GM12878 (cell line): Measurements from ENCODE around the gene ETS1. TPM values are rescaled to one million over a fixed set of nuclear protein-coding genes. Genes with fewer than 3 reads are reported as not detected.
"Not testable (repeated sequence)": the region's sequence is repeated elsewhere in the genome, so short reads cannot be mapped to it uniquely, and the experiment has no call there.

Experiments used
- ATAC-seq: fragments of 200-7000 bp; cut with Tn5 transposase; 3 replicates; pipeline ENCODE4 v1.9.1; 2020; ENCODE audit warnings: mild to moderate bottlenecking, moderate library complexity
- BruUV-seq: library from RNA; stranded (reverse); fragments of 400-500 nt; replicated peaks from 2 replicates; lab custom pipeline; 2021; lab: Mats Ljungman, UMichigan
- CTCF ChIA-PET: fragments of 300-600 bp; sonication (Branson Sonifier 250); formaldehyde crosslinking; extraction: SDS; loops from one replicate; lab custom pipeline; 2021; ENCODE audit warnings: inconsistent platforms; lab: Yijun Ruan, JAX
- POLR2A ChIA-PET: fragments of 350-600 bp; formaldehyde crosslinking; extraction: SDS; loops from one replicate; lab custom pipeline; 2021; ENCODE audit warnings: inconsistent platforms; lab: Charles Lee
- RAD21 ChIA-PET: fragments of 300-600 bp; sonication (Branson Sonifier 250); formaldehyde crosslinking; loops from one replicate; lab custom pipeline; 2023; ENCODE audit warnings: antibody characterized with exemption; ENCODE audit not compliant: unreplicated experiment; lab: Charles Lee
- SMC1A ChIA-PET: fragments of 300-600 bp; sonication (Branson Sonifier 250); formaldehyde crosslinking; loops from one replicate; lab custom pipeline; 2023; ENCODE audit not compliant: unreplicated experiment, uncharacterized antibody; lab: Charles Lee
- DNase-seq: peaks from one replicate; pipeline ENCODE4 v3.0.0-alpha.2; 2011; ENCODE audit warnings: low read depth, low spot score
- FAIRE-seq: peaks from 3 replicates; lab custom pipeline; 2011; peaks lifted over from hg19 to GRCh38; lab: Jason Lieb, UNC
- H2AFZ ChIP-seq: 2 replicates; pipeline ENCODE4 v1.6.0; 2011; ENCODE audit warnings: low read depth, low read length, control low read depth; ENCODE audit not compliant: control insufficient read depth
- H3K27ac ChIP-seq: 2 replicates; pipeline ENCODE4 v1.5.1; 2011; ENCODE audit warnings: control low read depth; ENCODE audit not compliant: control insufficient read depth, insufficient read depth
- H3K27me3 ChIP-seq, 2 experiments: replicated peaks in 1 of 2; 2 replicates each; pipeline versions ENCODE4 v1.6.0 to v1.6.1; 2011; ENCODE audit warnings: low read length in 1 of 2; ENCODE audit not compliant: control insufficient read depth in 2 of 2, insufficient read depth in 2 of 2
- H3K36me3 ChIP-seq, 2 experiments: 2 replicates each; pipeline ENCODE4 v1.5.1; 2011; ENCODE audit warnings: low read length in 1 of 2; ENCODE audit not compliant: control insufficient read depth in 2 of 2, insufficient read depth in 2 of 2
- H3K4me1 ChIP-seq: 2 replicates; pipeline ENCODE4 v1.6.1; 2011; ENCODE audit warnings: mild to moderate bottlenecking, low read length, moderate library complexity, mixed read lengths; ENCODE audit not compliant: control insufficient read depth, insufficient read depth
- H3K4me2 ChIP-seq: 2 replicates; pipeline ENCODE4 v1.6.0; 2011; ENCODE audit warnings: control low read depth; ENCODE audit not compliant: control insufficient read depth, insufficient read depth
- H3K4me3 ChIP-seq: fragments of 200-600 bp; sonication (generic); 2 replicates; pipeline ENCODE4 v1.5.1; 2016
- H3K79me2 ChIP-seq: 2 replicates; pipeline ENCODE4 v1.6.0; 2011; ENCODE audit warnings: low read length; ENCODE audit not compliant: control insufficient read depth, insufficient read depth
- H3K9ac ChIP-seq: 2 replicates; pipeline ENCODE4 v1.8.0; 2011; ENCODE audit warnings: low read length, control low read depth, mixed read lengths; ENCODE audit not compliant: control insufficient read depth, insufficient read depth
- H3K9me3 ChIP-seq: replicated peaks from 3 replicates; pipeline ENCODE4 v1.5.1; 2011; ENCODE audit warnings: mild to moderate bottlenecking, low read length; ENCODE audit not compliant: control insufficient read depth, insufficient read depth
- H4K20me1 ChIP-seq: 2 replicates; pipeline ENCODE4 v1.6.0; 2011; ENCODE audit not compliant: control insufficient read depth, insufficient read depth
- FOS ChIP-seq: IDR thresholded peaks from 3 replicates; pipeline ENCODE4 v1.6.1; 2011; ENCODE audit warnings: borderline replicate concordance; ENCODE audit not compliant: insufficient read length; ENCODE audit errors: extremely low read depth
- MEF2A ChIP-seq: IDR thresholded peaks from 2 replicates; pipeline ENCODE4 v1.6.1; 2011; ENCODE audit warnings: low read depth, mild to moderate bottlenecking, low read length, moderate library complexity; ENCODE audit not compliant: insufficient read depth
- WGBS: methylation state at CpG from one replicate; pipeline ENCODE4 v1.1.6; 2016; ENCODE audit warnings: low lambda C conversion rate; ENCODE audit not compliant: insufficient replicate concordance, insufficient coverage; ENCODE audit errors: missing lambda C conversion rate; 5-methylcytosine and 5-hydroxymethylcytosine counted together
- in situ Hi-C: fragments of 300-500 bp; cut with MboI; formaldehyde crosslinking; loops from 9 replicates; pipeline ENCODE4 v1.14.3; 2018; ENCODE audit warnings: mixed read lengths
- intact Hi-C: fragments of 100-400 bp; cut with micrococcal nuclease; formaldehyde crosslinking; loops from one replicate; pipeline ENCODE4 v1.14.2; 2022; ENCODE audit not compliant: unreplicated experiment
- polyA plus RNA-seq, 11 experiments: library from polyadenylated mRNA; depleted of rRNA in 4 of 11; unstranded in 6 of 11; stranded (reverse) in 5 of 11; fragments of >200 nt; fragmentation: Nextera tagmentation in 4 of 11; fragmentation: Illumina TruSeq in 1 of 11; extraction: Ambion mirVana in 4 of 11; extraction: Trizol in 1 of 11; gene quantifications; 1 replicate in 1 of 11; 2 replicates in 10 of 11; pipeline versions ENCODE4 v1.2.1 to v1.2.3, GENCODE V29; 2011 to 2016; ENCODE audit warnings: inconsistent platforms in 2 of 11, missing spikeins in 2 of 11, low read depth in 1 of 11
- total RNA-seq, 4 experiments: library from RNA; depleted of rRNA in 3 of 4; stranded (reverse); fragments of >200 nt in 3 of 4; fragmentation: Illumina TruSeq in 1 of 4; extraction: Trizol in 1 of 4; gene quantifications; 2 replicates each; pipeline versions ENCODE4 v1.2.1 to v1.2.3, GENCODE V29; 2013 to 2021

The ETS1 gene
- total and polyA plus RNA-seq, 10 of the 15 experiments (the other 5 are each of a cell fraction or from before 2014, with no cell fraction given) = 12.5 to 112 (median 55.5) TPM

- Histone ChIP-seq H3K9ac (no peak overlapping the region), H4K20me1 (no peaks in the 10 kb centered on the region), H3K4me3 (no peak overlapping the region), H3K36me3 (no peaks in the 10 kb centered on the region), H3K4me2 (no peak overlapping the region), H2AFZ (no peak overlapping the region), H3K9me3 (no peaks in the 10 kb centered on the region), H3K79me2 (no peaks in the 10 kb centered on the region), H3K27me3 (no peaks in the 10 kb centered on the region), H3K4me1 (peaks cover 13% of the 10 kb centered on the region), H3K27ac (no peak overlapping the region)
- ATAC-seq (no peak), DNase-seq (no peak), FAIRE-seq (no peak)
- no TSS peak for BruUV-seq
- WGBS = 27% methylated on average over 18 of the region's 21 CpGs
- RAD21 ChIA-PET = no interaction called here
- CTCF ChIA-PET = no interaction called here
- intact Hi-C loops (no loop called here), in situ Hi-C loops (loop anchor here (25.0 kb wide), 1 partner anchor 164 kb away; no protein-coding TSS in a partner anchor)
- SMC1A ChIA-PET = interaction anchor here (0.8 to 2.3 kb wide), 2 partner anchors 18 to 68 kb away, joined by 3 to 8 read pairs; no protein-coding TSS in a partner anchor
- TF ChIP-seq FOS = no peak
- TF ChIP-seq MEF2A = 0 out of 2 replicates have a peak, but pooled peaks have one; percentile 21
- POLR2A ChIA-PET = no interaction called here
These were observed 136.3 kb downstream of the ETS1 start for GRCh38 chr11:128450882-128451651.

GRCh38 chr11:128450425-128450824 is 136.9 kb downstream of the ETS1 start:
- CTCF ChIA-PET, intact Hi-C loops, RAD21 ChIA-PET, BruUV-seq, H3K27ac ChIP-seq, H3K9me3 ChIP-seq, H4K20me1 ChIP-seq, H3K79me2 ChIP-seq, H3K27me3 ChIP-seq, H2AFZ ChIP-seq, DNase-seq, FAIRE-seq, H3K36me3 ChIP-seq, H3K9ac ChIP-seq, H3K4me3 ChIP-seq, POLR2A ChIA-PET, ATAC-seq, H3K4me2 ChIP-seq: not testable (repeated sequence)
- SMC1A ChIA-PET = interaction anchor here (0.7 to 2.3 kb wide), 3 partner anchors 14 to 69 kb away, joined by 3 to 8 read pairs (median 3); no protein-coding TSS in a partner anchor
- WGBS = 81% methylated on average over 4 of the region's 4 CpGs
- in situ Hi-C loops = loop anchor here (25.0 kb wide), 1 partner anchor 163 kb away; no protein-coding TSS in a partner anchor
- peaks cover 13% of the 10 kb centered on the region for H3K4me1 ChIP-seq
